Astrocyte of the cerebellum (primary cell): Measurements from ENCODE around the gene PARP12.

Source experiments
- DNase-seq: peaks from one replicate; pipeline ENCODE4 v3.0.0-alpha.2; 2011; ENCODE audit warnings: low read depth
- H3K4me3 ChIP-seq: 2 replicates; pipeline ENCODE4 v1.5.1; 2011; ENCODE audit warnings: mild to moderate bottlenecking, low read depth, low read length, moderate library complexity
- CTCF ChIP-seq: IDR thresholded peaks from 2 replicates; pipeline ENCODE4 v1.5.1; 2012; ENCODE audit warnings: low read length, low read depth, moderate library complexity, mild to moderate bottlenecking; ENCODE audit errors: missing control alignments
- in situ Hi-C: cut with HindIII; loops from 2 replicates; pipeline ENCODE4 v1.10.0; 2017; ENCODE audit warnings: low sequenced_read_pairs

PARP12 gene

GRCh38 chr7:140015471-140015970, 47.2 kb downstream of the PARP12 start:
- in situ Hi-C loops: loop anchor here (25.0 kb wide), 2 partner anchors 253 to 403 kb away; no protein-coding TSS in a partner anchor
- TF ChIP-seq CTCF: no peak

GRCh38 chr7:140014123-140014522, 48.6 kb downstream of the PARP12 start:
- no peak for DNase-seq
- TF ChIP-seq CTCF: no peak
- H3K4me3 ChIP-seq: no peak overlapping the region
- in situ Hi-C loops: loop anchor here (25.0 kb wide), 2 partner anchors 252 to 402 kb away; no protein-coding TSS in a partner anchor

More at GRCh38 chr7:140015471-140015970, 47.2 kb downstream of the PARP12 start:
- DNase-seq: no peak
- no peak overlapping the region for H3K4me3 ChIP-seq

GRCh38 chr7:140013676-140014075, 49.1 kb downstream of the PARP12 start:
- TF ChIP-seq CTCF: no peak
- DNase-seq: no peak
- no peak overlapping the region for H3K4me3 ChIP-seq
- in situ Hi-C loops: loop anchor here (25.0 kb wide), 2 partner anchors 251 to 401 kb away; no protein-coding TSS in a partner anchor

GRCh38 chr7:140010194-140010895, 52.4 kb downstream of the PARP12 start:
- no peak for TF ChIP-seq CTCF
- DNase-seq: no peak
- in situ Hi-C loops: loop anchor here (25.0 kb wide), 2 partner anchors 248 to 398 kb away; no protein-coding TSS in a partner anchor
- no peak overlapping the region for H3K4me3 ChIP-seq

GRCh38 chr7:140009735-140010134, 53.0 kb downstream of the PARP12 start:
- H3K4me3 ChIP-seq: no peak overlapping the region
- in situ Hi-C loops: loop anchor here (5.0 to 25.0 kb wide), 3 partner anchors 247 to 512 kb away; no protein-coding TSS in a partner anchor
- TF ChIP-seq CTCF: no peak
- DNase-seq: no peak

GRCh38 chr7:140008755-140009610, 53.8 kb downstream of the PARP12 start:
- DNase-seq: no peak
- in situ Hi-C loops: loop anchor here (5.0 to 25.0 kb wide), 3 partner anchors 247 to 512 kb away; no protein-coding TSS in a partner anchor
- H3K4me3 ChIP-seq: no peak overlapping the region
- no peak for TF ChIP-seq CTCF
